Glutamatergic neuron (in vitro differentiated cells): Measurements from ENCODE around the gene PCDHA11. TPM values are rescaled to one million over a fixed set of nuclear protein-coding genes. Genes with fewer than 3 reads are reported as not detected.
"Not testable (repeated sequence)": the region's sequence is repeated elsewhere in the genome, so short reads cannot be mapped to it uniquely, and the experiment has no call there.

Experiments
- DNase-seq: peaks from one replicate; pipeline ENCODE4 v3.0.0; 2022
- H3K27ac Mint-ChIP-seq: one replicate; pipeline ENCODE4 v1.8.0; 2020; ENCODE audit warnings: mild to moderate bottlenecking, mixed read lengths, inconsistent platforms; ENCODE audit not compliant: unreplicated experiment
- H3K27me3 Mint-ChIP-seq: one replicate; pipeline ENCODE4 v1.8.0; 2020; ENCODE audit warnings: mild to moderate bottlenecking, moderate library complexity, mixed read lengths, inconsistent platforms; ENCODE audit not compliant: unreplicated experiment
- H3K36me3 Mint-ChIP-seq: one replicate; pipeline ENCODE4 v1.8.0; 2020; ENCODE audit warnings: mild to moderate bottlenecking, mixed read lengths, inconsistent platforms; ENCODE audit not compliant: unreplicated experiment
- H3K4me1 Mint-ChIP-seq: one replicate; pipeline ENCODE4 v1.8.0; 2020; ENCODE audit warnings: mild to moderate bottlenecking, low read depth, mixed read lengths, inconsistent platforms; ENCODE audit not compliant: unreplicated experiment
- H3K4me3 Mint-ChIP-seq: one replicate; pipeline ENCODE4 v1.8.0; 2020; ENCODE audit warnings: mild to moderate bottlenecking, mixed read lengths, inconsistent platforms; ENCODE audit not compliant: unreplicated experiment
- H3K9me3 Mint-ChIP-seq: one replicate; pipeline ENCODE4 v1.8.0; 2020; ENCODE audit warnings: mild to moderate bottlenecking, moderate library complexity, mixed read lengths, inconsistent platforms; ENCODE audit not compliant: unreplicated experiment
- long read RNA-seq: library from polyadenylated mRNA; unstranded; transcript quantifications from one replicate; pipeline ENCODE4 v2.0.0, GENCODE V29; 2020; ENCODE audit not compliant: unreplicated experiment
- total RNA-seq: library from RNA; stranded (reverse); fragmentation: NEBNext Ultra II Directional; extraction: Animal tissue kit (Norgen Biotek cat#: 25700); gene quantifications from one replicate; pipeline ENCODE4 v1.2.1, GENCODE V29; 2021; ENCODE audit not compliant: unreplicated experiment
- TF ChIP-seq, protein P1 (sequence below): fragments of 200-600 bp; sonication (generic); IDR thresholded peaks from one replicate; pipeline ENCODE4 v1.5.0; 2021; ENCODE audit not compliant: partially characterized antibody, unreplicated experiment

Gene PCDHA11, protein sequence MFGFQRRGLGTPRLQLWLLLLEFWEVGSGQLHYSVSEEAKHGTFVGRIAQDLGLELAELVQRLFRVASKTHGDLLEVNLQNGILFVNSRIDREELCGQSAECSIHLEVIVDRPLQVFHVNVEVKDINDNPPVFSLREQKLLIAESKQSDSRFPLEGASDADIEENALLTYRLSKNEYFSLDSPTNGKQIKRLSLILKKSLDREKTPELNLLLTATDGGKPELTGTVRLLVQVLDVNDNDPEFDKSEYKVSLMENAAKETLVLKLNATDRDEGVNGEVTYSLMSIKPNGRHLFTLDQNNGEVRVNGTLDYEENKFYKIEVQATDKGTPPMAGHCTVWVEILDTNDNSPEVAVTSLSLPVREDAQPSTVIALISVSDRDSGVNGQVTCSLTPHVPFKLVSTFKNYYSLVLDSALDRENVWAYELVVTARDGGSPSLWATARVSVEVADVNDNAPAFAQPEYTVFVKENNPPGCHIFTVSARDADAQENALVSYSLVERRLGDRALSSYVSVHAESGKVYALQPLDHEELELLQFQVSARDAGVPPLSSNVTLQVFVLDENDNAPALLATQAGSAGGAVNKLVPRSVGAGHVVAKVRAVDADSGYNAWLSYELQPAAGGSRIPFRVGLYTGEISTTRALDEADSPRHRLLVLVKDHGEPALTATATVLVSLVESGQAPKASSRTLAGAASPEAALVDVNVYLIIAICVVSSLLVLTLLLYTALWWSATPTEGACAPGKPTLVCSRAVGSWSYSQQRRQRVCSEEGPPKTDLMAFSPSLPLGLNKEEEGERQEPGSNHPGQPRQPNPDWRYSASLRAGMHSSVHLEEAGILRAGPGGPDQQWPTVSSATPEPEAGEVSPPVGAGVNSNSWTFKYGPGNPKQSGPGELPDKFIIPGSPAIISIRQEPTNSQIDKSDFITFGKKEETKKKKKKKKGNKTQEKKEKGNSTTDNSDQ
- total RNA-seq = 23.2 TPM
- long read RNA-seq, partial matches to known transcripts = 0 of 2 reads
- long read RNA-seq, other reads (novel, unspliced or antisense) = 1 of 2 reads

DNA sequence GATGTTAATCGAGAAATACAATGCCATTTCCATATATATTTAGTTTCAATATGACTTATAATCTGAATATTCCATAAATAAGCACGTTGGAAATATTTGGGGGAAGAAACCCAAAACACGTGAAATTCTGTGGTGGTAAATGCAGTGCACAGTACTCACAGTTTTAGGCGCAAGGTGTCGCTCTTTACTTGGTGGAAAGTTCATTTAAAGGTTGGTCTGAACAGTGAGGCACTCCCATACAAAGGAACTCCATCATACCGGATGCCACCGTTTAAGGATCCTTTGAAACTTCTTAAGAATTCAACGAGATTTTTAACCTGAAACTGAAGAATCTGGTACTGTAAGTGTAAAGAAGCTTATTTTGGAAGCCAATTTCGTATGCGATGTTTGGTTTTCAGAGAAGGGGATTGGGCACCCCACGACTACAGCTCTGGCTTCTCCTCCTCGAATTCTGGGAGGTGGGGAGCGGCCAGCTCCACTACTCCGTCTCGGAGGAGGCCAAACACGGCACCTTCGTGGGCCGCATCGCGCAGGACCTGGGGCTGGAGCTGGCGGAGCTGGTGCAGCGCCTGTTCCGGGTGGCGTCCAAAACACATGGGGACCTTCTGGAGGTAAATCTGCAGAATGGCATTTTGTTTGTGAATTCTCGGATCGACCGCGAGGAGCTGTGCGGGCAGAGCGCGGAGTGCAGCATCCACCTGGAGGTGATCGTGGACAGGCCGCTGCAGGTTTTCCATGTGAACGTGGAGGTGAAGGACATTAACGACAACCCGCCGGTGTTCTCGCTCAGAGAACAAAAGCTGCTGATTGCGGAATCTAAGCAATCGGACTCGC is at the start of gene PCDHA11:
Gene PCDHA11 (plus strand): TSS at position 237 of the 834 bp plus-strand sequence. CDS start 147 bp downstream, at position 384.
- no peak for DNase-seq
- Mint-ChIP-seq H3K4me3 (peak within 1 kb of the TSS; percentile 88), H3K27ac (peak within 1 kb of the TSS; percentile 93), H3K36me3 (peaks cover 23% of the 10 kb centered on the region), H3K27me3 (peaks cover 7% of the 10 kb centered on the region), H3K4me1 (peaks cover 8% of the 10 kb centered on the region), H3K9me3 (peaks cover 10% of the 10 kb centered on the region)
- TF ChIP-seq, protein P1, sequence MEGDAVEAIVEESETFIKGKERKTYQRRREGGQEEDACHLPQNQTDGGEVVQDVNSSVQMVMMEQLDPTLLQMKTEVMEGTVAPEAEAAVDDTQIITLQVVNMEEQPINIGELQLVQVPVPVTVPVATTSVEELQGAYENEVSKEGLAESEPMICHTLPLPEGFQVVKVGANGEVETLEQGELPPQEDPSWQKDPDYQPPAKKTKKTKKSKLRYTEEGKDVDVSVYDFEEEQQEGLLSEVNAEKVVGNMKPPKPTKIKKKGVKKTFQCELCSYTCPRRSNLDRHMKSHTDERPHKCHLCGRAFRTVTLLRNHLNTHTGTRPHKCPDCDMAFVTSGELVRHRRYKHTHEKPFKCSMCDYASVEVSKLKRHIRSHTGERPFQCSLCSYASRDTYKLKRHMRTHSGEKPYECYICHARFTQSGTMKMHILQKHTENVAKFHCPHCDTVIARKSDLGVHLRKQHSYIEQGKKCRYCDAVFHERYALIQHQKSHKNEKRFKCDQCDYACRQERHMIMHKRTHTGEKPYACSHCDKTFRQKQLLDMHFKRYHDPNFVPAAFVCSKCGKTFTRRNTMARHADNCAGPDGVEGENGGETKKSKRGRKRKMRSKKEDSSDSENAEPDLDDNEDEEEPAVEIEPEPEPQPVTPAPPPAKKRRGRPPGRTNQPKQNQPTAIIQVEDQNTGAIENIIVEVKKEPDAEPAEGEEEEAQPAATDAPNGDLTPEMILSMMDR = no peak

DNA sequence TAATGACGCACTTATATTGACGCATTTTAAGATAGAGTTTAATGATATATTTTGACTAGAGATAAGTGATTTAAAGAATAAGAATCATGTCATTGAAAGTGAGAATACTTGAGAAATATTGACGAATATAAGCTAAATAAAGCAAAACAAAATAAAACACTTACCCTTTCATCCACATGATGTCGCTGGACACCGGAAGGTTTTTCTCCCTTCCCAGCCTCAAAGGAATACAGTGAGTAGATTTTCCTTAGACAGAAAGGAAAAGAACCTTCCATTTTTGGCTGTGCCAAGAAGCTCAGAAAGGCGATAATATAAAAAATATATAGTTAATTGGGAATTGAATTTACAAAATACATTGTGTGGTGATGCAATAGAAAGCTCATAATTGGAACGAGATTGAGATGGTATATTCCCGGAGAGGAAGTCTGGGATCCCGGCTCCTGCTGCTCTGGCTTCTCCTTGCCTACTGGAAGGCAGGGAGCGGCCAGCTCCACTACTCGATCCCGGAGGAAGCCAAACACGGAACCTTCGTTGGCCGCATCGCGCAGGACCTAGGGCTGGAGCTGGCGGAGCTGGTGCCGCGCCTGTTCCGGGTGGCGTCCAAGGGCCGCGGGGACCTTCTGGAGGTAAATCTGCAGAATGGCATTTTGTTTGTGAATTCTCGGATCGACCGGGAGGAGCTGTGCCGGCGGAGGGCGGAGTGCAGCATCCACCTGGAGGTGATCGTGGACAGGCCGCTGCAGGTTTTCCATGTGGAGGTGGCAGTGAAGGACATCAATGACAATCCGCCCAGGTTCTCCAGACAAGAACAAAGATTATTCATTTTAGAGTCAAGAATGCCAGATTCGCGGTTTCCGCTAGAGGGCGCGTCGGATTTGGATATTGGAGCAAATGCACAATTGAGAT is 47.1 kb upstream of the PCDHA11 start, which contains the start of gene PCDHA5:
Gene PCDHA5 (plus strand): TSS at position 239 of the 906 bp plus-strand sequence.
- no peak for DNase-seq
- Mint-ChIP-seq H3K4me1 (no peaks in the 10 kb centered on the region), H3K4me3 (no peak within 1 kb of the TSS), H3K9me3 (peaks cover 9% of the 10 kb centered on the region), H3K27ac (no peak within 1 kb of the TSS), H3K36me3 (peaks cover 31% of the 10 kb centered on the region), H3K27me3 (no peaks in the 10 kb centered on the region)
- TF ChIP-seq, protein P1 = no peak

DNA sequence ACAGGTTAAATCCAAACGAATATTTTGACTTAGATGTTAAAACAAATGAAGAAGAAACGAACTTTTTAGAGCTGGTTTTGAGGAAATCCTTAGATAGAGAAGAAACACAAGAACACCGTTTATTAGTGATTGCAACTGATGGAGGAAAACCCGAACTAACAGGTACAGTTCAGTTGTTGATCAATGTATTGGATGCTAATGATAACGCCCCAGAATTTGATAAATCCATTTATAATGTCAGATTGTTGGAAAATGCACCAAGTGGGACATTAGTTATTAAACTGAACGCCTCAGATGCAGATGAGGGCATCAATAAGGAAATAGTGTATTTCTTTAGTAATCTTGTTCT is 46.5 kb upstream of the PCDHA11 start:
- H3K9me3 Mint-ChIP-seq = peaks cover 9% of the 10 kb centered on the region
- H3K27me3 Mint-ChIP-seq = no peaks in the 10 kb centered on the region
- no peak overlapping the region for H3K4me3 Mint-ChIP-seq
- DNase-seq = no peak
- H3K27ac Mint-ChIP-seq = no peak overlapping the region
- peaks cover 1% of the 10 kb centered on the region for H3K4me1 Mint-ChIP-seq
- H3K36me3 Mint-ChIP-seq = peaks cover 29% of the 10 kb centered on the region
- TF ChIP-seq, protein P1 = no peak

DNA sequence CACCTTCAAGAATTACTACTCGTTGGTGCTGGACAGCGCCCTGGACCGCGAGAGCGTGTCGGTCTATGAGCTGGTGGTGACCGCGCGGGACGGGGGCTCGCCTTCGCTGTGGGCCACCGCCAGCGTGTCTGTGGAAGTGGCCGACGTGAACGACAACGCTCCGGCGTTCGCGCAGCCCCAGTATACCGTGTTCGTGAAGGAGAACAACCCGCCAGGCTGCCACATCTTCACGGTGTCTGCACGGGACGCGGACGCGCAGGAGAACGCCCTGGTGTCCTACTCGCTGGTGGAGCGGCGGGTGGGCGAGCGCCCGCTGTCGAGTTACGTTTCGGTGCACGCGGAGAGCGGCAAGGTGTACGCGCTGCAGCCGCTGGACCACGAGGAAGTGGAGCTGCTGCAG is 45.8 kb upstream of the PCDHA11 start:
- H3K27ac Mint-ChIP-seq, DNase-seq, H3K27me3 Mint-ChIP-seq, H3K4me3 Mint-ChIP-seq, H3K4me1 Mint-ChIP-seq: not testable (repeated sequence)
- H3K36me3 Mint-ChIP-seq = peaks cover 27% of the 10 kb centered on the region
- peaks cover 14% of the 10 kb centered on the region for H3K9me3 Mint-ChIP-seq
